SU-DHL-6 (cell line): ENCODE data around the gene PTPRN2.

ENCODE experiments used
- H2AFZ ChIP-seq: fragments of 200-600 bp; sonication (generic); 2 replicates; pipeline ENCODE4 v1.6.1; 2014; ENCODE audit warnings: low read depth, mild to moderate bottlenecking, moderate library complexity, mixed read lengths, antibody characterized with exemption, low read length; ENCODE audit not compliant: severe bottlenecking
- H3F3A ChIP-seq: fragments of 200-600 bp; shearing (Covaris generic); 2 replicates; pipeline ENCODE4 v1.6.0; 2016; ENCODE audit warnings: antibody characterized with exemption, mild to moderate bottlenecking; ENCODE audit not compliant: insufficient read depth
- H3K27ac ChIP-seq: fragments of 200-600 bp; sonication (generic); 2 replicates; pipeline ENCODE4 v1.5.1; 2016; ENCODE audit warnings: low read depth, mild to moderate bottlenecking, low read length, moderate library complexity, mixed read lengths
- H3K27me3 ChIP-seq: fragments of 200-600 bp; sonication (generic), shearing (Covaris generic); 2 replicates; pipeline ENCODE4 v1.6.0; 2014; ENCODE audit warnings: mild to moderate bottlenecking, low read length
- H3K36me3 ChIP-seq: fragments of 200-600 bp; sonication (generic); 2 replicates; pipeline ENCODE4 v1.6.1; 2014; ENCODE audit warnings: mild to moderate bottlenecking, low read length, mixed read lengths
- H3K4me2 ChIP-seq: fragments of 300-600, 200-600 bp; shearing (Covaris generic), sonication (generic); 2 replicates; pipeline ENCODE4 v1.6.0; 2014; ENCODE audit warnings: low read length, low read depth, mild to moderate bottlenecking; ENCODE audit not compliant: poor library complexity, severe bottlenecking
- H3K4me3 ChIP-seq: fragments of 200-600 bp; sonication (generic); 2 replicates; pipeline ENCODE4 v1.5.1; 2014; ENCODE audit warnings: antibody characterized with exemption, low read length, mild to moderate bottlenecking, mixed read lengths; ENCODE audit not compliant: insufficient read depth, poor library complexity, severe bottlenecking
- H3K79me2 ChIP-seq: fragments of 200-600 bp; sonication (generic); 2 replicates; pipeline ENCODE4 v1.6.1; 2014; ENCODE audit warnings: mild to moderate bottlenecking, low read length, moderate library complexity; ENCODE audit not compliant: insufficient read depth
- H3K9ac ChIP-seq: fragments of 200-600 bp; sonication (generic); 2 replicates; pipeline ENCODE4 v1.7.0; 2014; ENCODE audit warnings: mild to moderate bottlenecking, low read length
- H3K9me2 ChIP-seq: fragments of 200-600 bp; sonication (generic); replicated peaks from 2 replicates; pipeline ENCODE4 v1.6.1; 2014; ENCODE audit warnings: low read length; ENCODE audit not compliant: insufficient read depth
- H3K9me3 ChIP-seq: fragments of 200-600 bp; sonication (generic); 2 replicates; pipeline ENCODE4 v1.6.1; 2014; ENCODE audit warnings: low read length, mixed read lengths; ENCODE audit not compliant: insufficient read depth
- H4K20me1 ChIP-seq: fragments of 200-600 bp; sonication (generic); 2 replicates; pipeline ENCODE4 v1.6.1; 2014; ENCODE audit warnings: low read depth, mild to moderate bottlenecking, antibody characterized with exemption, low read length, moderate library complexity, mixed read lengths
- EZH2phosphoT487 ChIP-seq: fragments of 200-600 bp; sonication (generic), shearing (Covaris generic); conservative IDR thresholded peaks from 2 replicates; pipeline ENCODE4 v1.6.1; 2018; ENCODE audit warnings: mild to moderate bottlenecking, antibody characterized with exemption, low read length, moderate library complexity, mixed read lengths
- TF ChIP-seq, protein P1 (sequence below): fragments of 200-600 bp; sonication (generic); IDR thresholded peaks from one replicate; pipeline ENCODE4 v1.5.1; 2017; ENCODE audit warnings: antibody characterized with exemption, mild to moderate bottlenecking, low read length, moderate library complexity; ENCODE audit not compliant: insufficient read depth, poor library complexity, severe bottlenecking

The PTPRN2 gene

DNA sequence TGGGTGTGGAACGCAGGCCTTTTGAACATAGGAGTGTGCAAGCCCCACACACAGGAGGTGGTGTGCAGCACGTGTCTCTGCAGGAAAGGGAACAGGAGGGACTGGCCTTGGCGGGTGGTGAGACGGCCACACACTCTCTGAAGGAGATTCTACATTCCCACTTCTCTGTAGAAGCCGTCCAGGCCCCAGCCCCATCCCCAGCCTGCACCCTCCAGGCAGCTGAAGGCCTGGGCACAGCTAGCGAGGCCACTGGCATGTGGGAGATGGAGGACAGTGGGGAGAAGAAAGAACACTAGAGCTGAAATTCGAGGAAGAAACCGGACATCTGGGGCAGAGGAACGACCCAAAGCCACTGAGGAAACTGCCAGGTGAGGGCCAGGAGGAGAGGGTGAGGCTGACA lies 743.5 kb downstream of the PTPRN2 start:
- Histone ChIP-seq H3K9me2 (no peaks in the 10 kb centered on the region), H3K27ac (no peak overlapping the region), H3K27me3 (no peaks in the 10 kb centered on the region), H3K36me3 (no peaks in the 10 kb centered on the region), H3K9me3 (peaks cover 12% of the 10 kb centered on the region; the same call in 1 of the 2 replicates), H3K79me2 (no peaks in the 10 kb centered on the region), H3K4me2 (no peak overlapping the region), H2AFZ (no peak overlapping the region), H3K4me3 (no peak overlapping the region), H3F3A (no peaks in the 10 kb centered on the region), H4K20me1 (no peaks in the 10 kb centered on the region), H3K9ac (no peak overlapping the region)
- TF ChIP-seq EZH2phosphoT487 = no peak
- TF ChIP-seq, protein P1, sequence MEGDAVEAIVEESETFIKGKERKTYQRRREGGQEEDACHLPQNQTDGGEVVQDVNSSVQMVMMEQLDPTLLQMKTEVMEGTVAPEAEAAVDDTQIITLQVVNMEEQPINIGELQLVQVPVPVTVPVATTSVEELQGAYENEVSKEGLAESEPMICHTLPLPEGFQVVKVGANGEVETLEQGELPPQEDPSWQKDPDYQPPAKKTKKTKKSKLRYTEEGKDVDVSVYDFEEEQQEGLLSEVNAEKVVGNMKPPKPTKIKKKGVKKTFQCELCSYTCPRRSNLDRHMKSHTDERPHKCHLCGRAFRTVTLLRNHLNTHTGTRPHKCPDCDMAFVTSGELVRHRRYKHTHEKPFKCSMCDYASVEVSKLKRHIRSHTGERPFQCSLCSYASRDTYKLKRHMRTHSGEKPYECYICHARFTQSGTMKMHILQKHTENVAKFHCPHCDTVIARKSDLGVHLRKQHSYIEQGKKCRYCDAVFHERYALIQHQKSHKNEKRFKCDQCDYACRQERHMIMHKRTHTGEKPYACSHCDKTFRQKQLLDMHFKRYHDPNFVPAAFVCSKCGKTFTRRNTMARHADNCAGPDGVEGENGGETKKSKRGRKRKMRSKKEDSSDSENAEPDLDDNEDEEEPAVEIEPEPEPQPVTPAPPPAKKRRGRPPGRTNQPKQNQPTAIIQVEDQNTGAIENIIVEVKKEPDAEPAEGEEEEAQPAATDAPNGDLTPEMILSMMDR = no peak

DNA sequence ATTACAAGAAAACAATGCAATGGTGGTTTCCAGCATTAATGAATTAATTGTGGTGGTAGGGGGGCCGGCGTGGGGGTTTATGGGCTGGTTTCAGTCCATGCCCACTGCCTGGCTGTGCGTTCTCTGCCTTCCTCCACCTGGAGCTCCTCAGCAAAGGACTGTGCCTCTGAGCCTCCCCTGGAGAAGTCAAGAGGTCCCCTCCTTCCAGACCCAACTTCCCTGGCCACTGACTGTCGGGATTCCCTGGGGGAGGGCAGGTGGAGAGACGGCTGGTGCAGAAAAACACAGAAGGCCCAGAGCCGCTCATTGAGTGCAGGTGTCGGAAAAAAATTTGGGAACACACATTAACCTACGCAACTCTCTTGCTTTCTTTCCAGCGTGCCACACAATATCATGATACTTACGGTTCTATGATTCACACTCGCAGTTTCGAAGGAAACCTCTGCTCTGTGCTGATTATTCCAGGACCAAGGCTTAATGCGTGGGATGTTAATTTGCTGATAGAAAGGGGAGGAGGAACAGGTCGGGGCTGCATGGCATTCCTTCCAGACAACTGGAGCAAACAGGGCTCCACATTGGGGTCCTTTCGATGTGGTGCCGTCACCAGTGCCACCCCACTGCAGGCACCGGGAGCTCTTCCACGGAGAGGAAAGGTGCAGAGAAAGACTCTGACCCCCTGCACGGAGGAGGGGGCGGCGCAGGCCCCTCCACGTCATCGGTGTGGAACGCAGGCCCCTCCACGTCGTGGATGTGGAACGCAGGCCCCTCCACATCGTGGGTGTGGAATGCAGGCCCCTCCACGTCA lies 744.1 kb downstream of the PTPRN2 start:
- H3K27ac ChIP-seq = no peak overlapping the region
- TF ChIP-seq EZH2phosphoT487 = no peak
- TF ChIP-seq, protein P1 = no peak
- H3K4me3 ChIP-seq = no peak overlapping the region
- H3K27me3 ChIP-seq = no peaks in the 10 kb centered on the region
- H3K79me2 ChIP-seq = no peaks in the 10 kb centered on the region
- H3K4me2 ChIP-seq = no peak overlapping the region
- H3K9me3 ChIP-seq = peaks cover 12% of the 10 kb centered on the region; the same call in 1 of the 2 replicates
- H3K9me2 ChIP-seq = no peaks in the 10 kb centered on the region
- no peak overlapping the region for H2AFZ ChIP-seq
- no peaks in the 10 kb centered on the region for H4K20me1 ChIP-seq
- H3K9ac ChIP-seq = no peak overlapping the region
- no peaks in the 10 kb centered on the region for H3F3A ChIP-seq
- H3K36me3 ChIP-seq = no peaks in the 10 kb centered on the region

DNA sequence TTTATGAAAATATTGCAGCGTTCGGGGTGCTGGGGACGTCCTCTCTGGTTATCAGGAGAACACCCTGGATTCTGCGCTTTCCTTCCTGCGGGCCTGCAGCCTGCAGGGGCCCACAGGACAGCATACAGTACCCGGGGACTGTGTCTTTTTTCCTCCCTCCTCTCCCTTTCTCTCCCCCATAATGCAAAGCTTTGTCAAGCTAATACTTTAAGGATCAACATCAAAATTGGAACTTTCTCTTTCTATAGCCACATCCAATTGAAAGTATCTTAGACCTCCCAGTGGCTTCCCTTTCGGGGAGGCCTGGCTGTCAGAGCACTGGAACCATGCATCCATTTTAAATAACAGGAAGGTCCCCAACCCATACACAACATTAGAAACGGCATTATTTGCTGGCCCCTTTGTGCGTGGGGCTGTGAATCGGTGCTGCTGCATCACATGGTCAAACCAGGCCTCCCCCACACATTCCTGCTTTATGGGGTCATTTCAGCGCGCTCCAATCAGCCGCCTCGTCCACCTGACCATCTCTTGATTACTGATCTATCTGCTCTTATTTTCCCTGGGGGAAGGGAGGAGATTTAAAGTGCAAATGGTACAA lies 745.8 kb downstream of the PTPRN2 start:
- H3K9ac ChIP-seq = no peak overlapping the region
- TF ChIP-seq, protein P1 = no peak
- TF ChIP-seq EZH2phosphoT487 = no peak
- no peaks in the 10 kb centered on the region for H3K27me3 ChIP-seq
- H3K36me3 ChIP-seq = no peaks in the 10 kb centered on the region
- no peak overlapping the region for H3K4me2 ChIP-seq
- H3K9me3 ChIP-seq = peaks cover 12% of the 10 kb centered on the region; the same call in 1 of the 2 replicates
- no peaks in the 10 kb centered on the region for H4K20me1 ChIP-seq
- H3F3A ChIP-seq = no peaks in the 10 kb centered on the region
- no peaks in the 10 kb centered on the region for H3K9me2 ChIP-seq
- no peak overlapping the region for H2AFZ ChIP-seq
- H3K27ac ChIP-seq = no peak overlapping the region
- no peak overlapping the region for H3K4me3 ChIP-seq
- H3K79me2 ChIP-seq = no peaks in the 10 kb centered on the region
